Measurements from ENCODE around the gene NAB2.

Gene NAB2

GRCh38 chr12:57139796-57140649 is 51.1 kb downstream of the NAB2 start:
- no peaks in the 10 kb centered on the region for H3K36me3 Mint-ChIP-seq (ENCODE audit: low read depth)

GRCh38 chr12:57141249-57141648 is 52.3 kb downstream of the NAB2 start:
- H3K4me3 Mint-ChIP-seq = no peak overlapping the region
- H3K27ac Mint-ChIP-seq = no peak overlapping the region
- H3K4me1 Mint-ChIP-seq (ENCODE audit: low read depth) = no peaks in the 10 kb centered on the region
- H3K27me3 Mint-ChIP-seq (ENCODE audit: low read depth) = peaks cover 4% of the 10 kb centered on the region
- no peaks in the 10 kb centered on the region for H3K36me3 Mint-ChIP-seq (ENCODE audit: low read depth)
- no peaks in the 10 kb centered on the region for H3K9me3 Mint-ChIP-seq

More at GRCh38 chr12:57139796-57140649, 51.1 kb downstream of the NAB2 start:
- no peak overlapping the region for H3K4me3 Mint-ChIP-seq
- H3K4me1 Mint-ChIP-seq (ENCODE audit: low read depth) = no peaks in the 10 kb centered on the region
- no peaks in the 10 kb centered on the region for H3K9me3 Mint-ChIP-seq
- H3K27ac Mint-ChIP-seq = no peak overlapping the region
- H3K27me3 Mint-ChIP-seq (ENCODE audit: low read depth) = peaks cover 4% of the 10 kb centered on the region

- Mint-ChIP-seq H3K4me3 (no peak overlapping the region), H3K9me3 (no peaks in the 10 kb centered on the region), H3K4me1 (ENCODE audit: low read depth) (no peaks in the 10 kb centered on the region), H3K36me3 (ENCODE audit: low read depth) (no peaks in the 10 kb centered on the region), H3K27me3 (ENCODE audit: low read depth) (peaks cover 4% of the 10 kb centered on the region), H3K27ac (no peak overlapping the region)
These were observed 53.2 kb downstream of the NAB2 start for GRCh38 chr12:57142121-57142520.

- Mint-ChIP-seq H3K36me3 (ENCODE audit: low read depth) (no peaks in the 10 kb centered on the region), H3K27me3 (ENCODE audit: low read depth) (peaks cover 4% of the 10 kb centered on the region), H3K4me1 (ENCODE audit: low read depth) (no peaks in the 10 kb centered on the region), H3K27ac (no peak overlapping the region), H3K9me3 (no peaks in the 10 kb centered on the region), H3K4me3 (no peak overlapping the region)
These were observed 53.8 kb downstream of the NAB2 start for GRCh38 chr12:57142727-57143126.

- Mint-ChIP-seq H3K36me3 (ENCODE audit: low read depth) (no peaks in the 10 kb centered on the region), H3K27me3 (ENCODE audit: low read depth) (peaks cover 4% of the 10 kb centered on the region), H3K4me1 (ENCODE audit: low read depth) (no peaks in the 10 kb centered on the region), H3K9me3 (no peaks in the 10 kb centered on the region), H3K27ac (no peak overlapping the region), H3K4me3 (no peak overlapping the region)
These were observed 54.5 kb downstream of the NAB2 start for GRCh38 chr12:57143454-57143853.
